ENCODE results near the gene CCL27. TPM values are rescaled to one million over a fixed set of nuclear protein-coding genes. Genes with fewer than 3 reads are reported as not detected.

Gene CCL27
- total RNA-seq, 2 experiments from 2014 or later = not detected

- no peaks in the 10 kb centered on the region for H3K9me3 Mint-ChIP-seq (ENCODE audit: insufficient read depth)
- ChIA-PET POLR2A (interaction anchor here (0.6 kb wide), 1 partner anchor 324 kb away, joined by 4 read pairs; no protein-coding TSS in a partner anchor), CTCF (interaction anchor here (0.8 to 1.5 kb wide), 2 partner anchors 9 to 11 kb away, joined by 3 to 8 read pairs; no protein-coding TSS in a partner anchor)
- H3K4me3 Mint-ChIP-seq = no peak within 1 kb of the TSS
- no peak within 1 kb of the TSS for H3K27ac Mint-ChIP-seq
- no peaks in the 10 kb centered on the region for H3K4me1 Mint-ChIP-seq (ENCODE audit: low read depth)
- DNase-seq (no peak), ATAC-seq (no peak)
- H3K36me3 Mint-ChIP-seq (ENCODE audit: low read depth) = no peaks in the 10 kb centered on the region
- H3K27me3 Mint-ChIP-seq (ENCODE audit: low read depth) = no peaks in the 10 kb centered on the region
Measured at GRCh38 chr9:34690983-34691935, 28.8 kb upstream of the CCL27 start, which contains the start of gene CCL19. Gene CCL19 (minus strand): TSS chr9:34691276. CDS start chr9:34691139, 137 bp downstream.

GRCh38 chr9:34689512-34689911 is 27.1 kb upstream of the CCL27 start:
- POLR2A ChIA-PET = no interaction called here
- CTCF ChIA-PET = no interaction called here
- H3K27ac Mint-ChIP-seq = no peak overlapping the region
- no peak overlapping the region for H3K4me3 Mint-ChIP-seq
- DNase-seq (no peak), ATAC-seq (no peak)
- no peaks in the 10 kb centered on the region for H3K27me3 Mint-ChIP-seq (ENCODE audit: low read depth)
- H3K36me3 Mint-ChIP-seq (ENCODE audit: low read depth) = no peaks in the 10 kb centered on the region
- H3K4me1 Mint-ChIP-seq (ENCODE audit: low read depth) = no peaks in the 10 kb centered on the region
- H3K9me3 Mint-ChIP-seq (ENCODE audit: insufficient read depth) = no peaks in the 10 kb centered on the region

DNA sequence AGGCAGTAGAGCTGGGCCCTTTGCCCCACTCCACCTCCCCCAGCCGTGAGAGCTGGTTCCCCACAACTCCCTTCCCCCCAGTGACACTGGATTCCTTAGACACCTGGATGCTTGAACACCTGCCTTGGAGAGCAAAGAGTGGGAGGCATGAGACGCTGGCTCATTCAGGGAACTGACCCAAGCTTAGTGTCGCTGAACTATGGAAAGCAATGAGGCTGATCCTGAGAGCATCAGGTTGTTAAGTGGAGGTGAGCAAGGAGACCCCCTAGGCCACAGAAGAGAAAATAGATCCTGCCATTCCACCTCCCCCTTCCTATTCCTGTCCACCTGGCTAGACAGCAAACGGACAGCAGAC is 26.6 kb upstream of the CCL27 start:
- Mint-ChIP-seq H3K4me1 (ENCODE audit: low read depth) (no peaks in the 10 kb centered on the region), H3K27me3 (ENCODE audit: low read depth) (no peaks in the 10 kb centered on the region), H3K36me3 (ENCODE audit: low read depth) (no peaks in the 10 kb centered on the region), H3K9me3 (ENCODE audit: insufficient read depth) (no peaks in the 10 kb centered on the region), H3K27ac (no peak overlapping the region), H3K4me3 (no peak overlapping the region)
- DNase-seq (no peak), ATAC-seq (no peak)
- ChIA-PET CTCF (no interaction called here), POLR2A (no interaction called here)

- Mint-ChIP-seq H3K4me3 (no peak overlapping the region), H3K27ac (no peak overlapping the region), H3K4me1 (ENCODE audit: low read depth) (no peaks in the 10 kb centered on the region), H3K36me3 (ENCODE audit: low read depth) (no peaks in the 10 kb centered on the region), H3K27me3 (ENCODE audit: low read depth) (no peaks in the 10 kb centered on the region), H3K9me3 (ENCODE audit: insufficient read depth) (no peaks in the 10 kb centered on the region)
- DNase-seq (no peak), ATAC-seq (no peak)
- ChIA-PET CTCF (no interaction called here), POLR2A (no interaction called here)
Measured at GRCh38 chr9:34688329-34689115, 26.1 kb upstream of the CCL27 start.

- Mint-ChIP-seq H3K27me3 (ENCODE audit: low read depth) (no peaks in the 10 kb centered on the region), H3K4me3 (no peak overlapping the region), H3K36me3 (ENCODE audit: low read depth) (no peaks in the 10 kb centered on the region), H3K27ac (no peak overlapping the region), H3K9me3 (ENCODE audit: insufficient read depth) (no peaks in the 10 kb centered on the region), H3K4me1 (ENCODE audit: low read depth) (no peaks in the 10 kb centered on the region)
- ChIA-PET CTCF (interaction anchor here (3.0 kb wide), 1 partner anchor 15 kb away, joined by 12 read pairs; no protein-coding TSS in a partner anchor), POLR2A (no interaction called here)
- ATAC-seq (no peak), DNase-seq (no peak)
Measured at GRCh38 chr9:34687276-34688030, 25.0 kb upstream of the CCL27 start.

- H3K9me3 Mint-ChIP-seq (ENCODE audit: insufficient read depth) = no peaks in the 10 kb centered on the region
- H3K27me3 Mint-ChIP-seq (ENCODE audit: low read depth) = no peaks in the 10 kb centered on the region
Measured at GRCh38 chr9:34686732-34687131, 24.3 kb upstream of the CCL27 start.

GRCh38 chr9:34686231-34686630 is 23.8 kb upstream of the CCL27 start:
- POLR2A ChIA-PET = interaction anchor here (1.2 kb wide), 1 partner anchor 17 kb away, joined by 4 read pairs; no protein-coding TSS in a partner anchor
- no peaks in the 10 kb centered on the region for H3K4me1 Mint-ChIP-seq (ENCODE audit: low read depth)
- H3K9me3 Mint-ChIP-seq (ENCODE audit: insufficient read depth) = no peaks in the 10 kb centered on the region
- H3K27ac Mint-ChIP-seq = no peak overlapping the region
- DNase-seq (no peak), ATAC-seq (no peak)
- H3K4me3 Mint-ChIP-seq = no peak overlapping the region
- CTCF ChIA-PET = interaction anchor here (0.6 to 3.0 kb wide), 4 partner anchors 9 to 82 kb away, joined by 3 to 12 read pairs (median 3); no protein-coding TSS in a partner anchor
- no peaks in the 10 kb centered on the region for H3K27me3 Mint-ChIP-seq (ENCODE audit: low read depth)
- no peaks in the 10 kb centered on the region for H3K36me3 Mint-ChIP-seq (ENCODE audit: low read depth)

More at GRCh38 chr9:34686732-34687131, 24.3 kb upstream of the CCL27 start:
- ATAC-seq = no peak
- ChIA-PET CTCF (interaction anchor here (0.7 to 3.0 kb wide), 3 partner anchors 8 to 83 kb away, joined by 3 to 12 read pairs (median 3); no protein-coding TSS in a partner anchor), POLR2A (interaction anchor here (1.2 kb wide), 1 partner anchor 16 kb away, joined by 4 read pairs; no protein-coding TSS in a partner anchor)
- no peak for DNase-seq
- Mint-ChIP-seq H3K36me3 (ENCODE audit: low read depth) (no peaks in the 10 kb centered on the region), H3K4me1 (ENCODE audit: low read depth) (no peaks in the 10 kb centered on the region), H3K27ac (no peak overlapping the region), H3K4me3 (no peak overlapping the region)

GRCh38 chr9:34685591-34685990 is 23.1 kb upstream of the CCL27 start:
- ChIA-PET POLR2A (interaction anchor here (1.2 kb wide), 1 partner anchor 17 kb away, joined by 4 read pairs; no protein-coding TSS in a partner anchor), CTCF (interaction anchor here (0.6 to 3.0 kb wide), 3 partner anchors 17 to 82 kb away, joined by 3 to 12 read pairs (median 3); no protein-coding TSS in a partner anchor)
- Mint-ChIP-seq H3K27ac (no peak overlapping the region), H3K4me3 (no peak overlapping the region), H3K36me3 (ENCODE audit: low read depth) (no peaks in the 10 kb centered on the region), H3K9me3 (ENCODE audit: insufficient read depth) (no peaks in the 10 kb centered on the region), H3K27me3 (ENCODE audit: low read depth) (no peaks in the 10 kb centered on the region), H3K4me1 (ENCODE audit: low read depth) (no peaks in the 10 kb centered on the region)
- DNase-seq = no peak
- no peak for ATAC-seq

DNA sequence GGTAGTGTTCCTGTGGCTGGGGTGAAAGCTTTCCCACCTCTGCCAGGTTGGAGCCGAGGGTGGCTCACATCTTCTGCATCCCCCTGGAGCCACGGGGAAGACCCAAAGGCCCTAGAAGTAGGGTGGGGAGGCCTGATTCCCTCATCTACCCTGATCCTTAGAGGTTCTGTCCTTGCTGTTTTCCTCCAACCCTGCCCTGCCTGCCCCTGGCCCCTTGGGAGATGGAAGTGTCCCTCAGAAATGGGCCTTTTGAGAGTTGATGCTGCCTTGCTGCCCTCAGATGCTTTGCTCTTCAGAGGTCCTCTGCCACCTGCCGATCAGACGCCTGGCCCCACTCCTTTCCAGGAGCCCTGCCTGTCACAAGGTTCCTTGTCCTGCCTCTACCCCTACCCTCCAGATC is 22.4 kb upstream of the CCL27 start:
- H3K27ac Mint-ChIP-seq = no peak overlapping the region
- CTCF ChIA-PET = interaction anchor here (3.0 kb wide), 1 partner anchor 18 kb away, joined by 12 read pairs; no protein-coding TSS in a partner anchor

DNA sequence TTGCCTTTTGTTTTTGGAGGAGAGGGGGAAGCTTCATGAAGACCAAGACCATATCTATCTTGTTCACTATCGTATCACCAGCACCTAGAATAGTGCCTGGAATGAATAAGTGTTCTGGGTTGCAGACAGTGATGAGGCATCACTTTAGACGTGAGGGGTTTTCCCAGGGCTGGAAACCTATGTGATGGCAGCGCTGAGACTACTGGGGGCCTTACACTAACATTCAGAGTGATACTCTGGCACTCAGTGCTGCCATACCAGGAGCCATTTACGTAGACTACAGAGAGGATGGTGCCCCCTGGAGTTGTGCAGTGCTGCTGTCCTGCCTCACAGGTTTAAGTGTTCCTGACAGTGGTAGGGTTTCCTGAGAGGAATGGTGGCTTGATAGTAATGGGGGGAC is 21.7 kb upstream of the CCL27 start:
- no peaks in the 10 kb centered on the region for H3K27me3 Mint-ChIP-seq (ENCODE audit: low read depth)
- H3K4me3 Mint-ChIP-seq = no peak overlapping the region
- no peaks in the 10 kb centered on the region for H3K4me1 Mint-ChIP-seq (ENCODE audit: low read depth)
- no peak overlapping the region for H3K27ac Mint-ChIP-seq
- POLR2A ChIA-PET = no interaction called here
- no peak for ATAC-seq
- no peaks in the 10 kb centered on the region for H3K9me3 Mint-ChIP-seq (ENCODE audit: insufficient read depth)
- no peak for DNase-seq
- CTCF ChIA-PET = interaction anchor here (1.0 kb wide), 1 partner anchor 18 kb away, joined by 3 read pairs; no protein-coding TSS in a partner anchor
- H3K36me3 Mint-ChIP-seq (ENCODE audit: low read depth) = no peaks in the 10 kb centered on the region

More for the DNA sequence above, 22.4 kb upstream of the CCL27 start:
- DNase-seq = no peak
- no peaks in the 10 kb centered on the region for H3K27me3 Mint-ChIP-seq (ENCODE audit: low read depth)
- ATAC-seq = no peak
- H3K36me3 Mint-ChIP-seq (ENCODE audit: low read depth) = no peaks in the 10 kb centered on the region
- H3K4me3 Mint-ChIP-seq = no peak overlapping the region
- POLR2A ChIA-PET = no interaction called here
- no peaks in the 10 kb centered on the region for H3K9me3 Mint-ChIP-seq (ENCODE audit: insufficient read depth)
- no peaks in the 10 kb centered on the region for H3K4me1 Mint-ChIP-seq (ENCODE audit: low read depth)

DNA sequence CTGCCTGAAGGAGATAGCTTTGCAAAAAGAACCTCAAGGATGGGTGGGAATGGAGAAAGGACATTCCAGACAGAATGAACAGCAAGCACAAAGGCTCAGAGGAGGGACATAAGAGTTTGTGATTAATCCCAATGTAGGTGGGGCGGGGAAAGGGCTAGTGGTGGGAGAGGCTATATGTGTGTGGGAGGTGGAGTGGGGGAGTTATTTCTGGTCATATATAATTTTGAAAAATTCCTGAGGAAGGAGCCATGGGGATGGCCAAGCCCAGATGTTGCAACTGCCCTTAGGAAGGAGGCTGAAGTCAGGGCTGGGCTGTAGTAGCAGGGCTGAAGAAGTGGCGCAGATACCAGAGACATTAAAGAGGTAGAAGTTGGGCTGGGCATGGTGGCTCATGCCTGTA is 13.4 kb upstream of the CCL27 start:
- Mint-ChIP-seq H3K4me3 (no peak overlapping the region), H3K36me3 (ENCODE audit: low read depth) (no peaks in the 10 kb centered on the region), H3K4me1 (ENCODE audit: low read depth) (no peaks in the 10 kb centered on the region), H3K9me3 (ENCODE audit: insufficient read depth) (no peaks in the 10 kb centered on the region), H3K27me3 (ENCODE audit: low read depth) (no peaks in the 10 kb centered on the region), H3K27ac (no peak overlapping the region)
- DNase-seq = no peak
- no peak for ATAC-seq
- ChIA-PET CTCF (interaction anchor here (1.5 to 5.1 kb wide), 2 partner anchors 26 to 42 kb away, joined by 3 to 47 read pairs; no protein-coding TSS in a partner anchor), POLR2A (no interaction called here)

Data from activated CD8-positive, alpha-beta T cell treated with anti-CD3 and anti-CD28 coated beads, Interleukin-2, amount 10 ng/mL, durations not matched to agents 7 days and 5 days (primary cell).